Sigmoid colon (tissue), 7 donors: Measurements from ENCODE around the gene SLC1A2. TPM values are rescaled to one million over a fixed set of nuclear protein-coding genes. Genes with fewer than 3 reads are reported as not detected.
A peak's percentile ranks its signal among the peaks of the same experiment; 100 is the strongest.

ENCODE experiments used
- DNase-seq: peaks from one replicate; pipeline ENCODE4 v3.0.0-alpha.2; 2019
- H3K27ac ChIP-seq, 4 donors: fragments of 200-600 bp; sonication (generic); one replicate each; pipeline ENCODE4 v1.5.1; 2016 to 2019; ENCODE audit warnings: mild to moderate bottlenecking in 1 of 4
- H3K27me3 ChIP-seq, 3 donors: fragments of 200-600 bp; sonication (generic); one replicate each; pipeline ENCODE4 v1.5.1; 2019; ENCODE audit warnings: mild to moderate bottlenecking in 1 of 3
- H3K36me3 ChIP-seq, 4 donors: fragments of 200-600 bp; sonication (generic); one replicate each; pipeline ENCODE4 v1.5.1; 2016 to 2019
- H3K4me1 ChIP-seq, 4 donors: fragments of 200-600 bp; sonication (generic); one replicate each; pipeline ENCODE4 v1.5.1; 2017 to 2019
- H3K4me3 ChIP-seq, 4 donors: fragments of 200-600 bp; sonication (generic); one replicate each; pipeline ENCODE4 v1.5.1; 2017 to 2019; ENCODE audit warnings: mild to moderate bottlenecking in 2 of 4, moderate library complexity in 1 of 4
- H3K9me3 ChIP-seq, 4 donors: fragments of 200-600 bp in 3 of 4; sonication (generic) in 3 of 4; one replicate each; pipeline versions ENCODE4 v1.5.1 to v1.6.1; 2013 to 2019
- CTCF ChIP-seq, 4 experiments: fragments of 450-650 bp in 3 of 4; fragments of 200-600 bp in 1 of 4; IDR thresholded peaks; one replicate each; pipeline ENCODE4 v1.5.1; 2016 to 2019; ENCODE audit warnings: antibody characterized with exemption in 4 of 4, mild to moderate bottlenecking in 3 of 4, moderate library complexity in 2 of 4
- EP300 ChIP-seq, 4 donors: sonication (generic); formaldehyde crosslinking; IDR thresholded peaks; one replicate each; pipeline ENCODE4 v1.6.1; 2017; ENCODE audit warnings: antibody characterized with exemption in 4 of 4
- POLR2A ChIP-seq, 2 donors: fragments of 450-650 bp; IDR thresholded peaks; one replicate each; pipeline ENCODE4 v1.6.1; 2016; ENCODE audit warnings: antibody characterized with exemption in 2 of 2, mild to moderate bottlenecking in 2 of 2, moderate library complexity in 2 of 2
- POLR2AphosphoS5 ChIP-seq, 4 donors: sonication (generic); formaldehyde crosslinking; IDR thresholded peaks; one replicate each; pipeline ENCODE4 v1.6.1; 2017; ENCODE audit warnings: antibody characterized with exemption in 4 of 4
- WGBS, 2 donors: extraction: QIAGEN DNeasy Blood & Tissue Kit; methylation state at CpG; one replicate each; pipeline ENCODE4 v1.1.7; 2013; 5-methylcytosine and 5-hydroxymethylcytosine counted together
- intact Hi-C: fragments of 100-400 bp; cut with DNase I; formaldehyde crosslinking; loops from one replicate; pipeline ENCODE4 v1.15.1; 2023
- polyA plus RNA-seq, 3 donors: library from polyadenylated mRNA; stranded (reverse); fragments of 200-250 nt; gene quantifications; one replicate each; pipeline ENCODE4 v1.2.3, GENCODE V29; 2013
- total RNA-seq, 4 donors: library from RNA; depleted of rRNA; stranded (reverse); fragments of >200 nt; gene quantifications; one replicate each; pipeline ENCODE4 v1.1.0, GENCODE V29; 2016
- donor health status: healthy with polysubstance abuse.
- donor health status: Bipolar disorder and iron deficiency.
- donor health status: healthy.

SLC1A2 gene
- total and polyA plus RNA-seq, 7 donors, result 0.14 to 2.2 (median 0.48) TPM; not detected in 1

GRCh38 chr11:35349897-35350296, 69.5 kb downstream of the SLC1A2 start:
- WGBS, 2 donors, result 95 to 96% methylated on average over 4 of the region's 4 CpGs
- intact Hi-C loops, result no loop called here
- no peak overlapping the region for H3K4me3 ChIP-seq
- H3K27me3 ChIP-seq, result no peaks in the 10 kb centered on the region
- no peaks in the 10 kb centered on the region for H3K9me3 ChIP-seq
- DNase-seq, result no peak
- no peak overlapping the region for H3K27ac ChIP-seq
- peaks cover 0 to 15% (median 7%) of the 10 kb centered on the region in 4 donors for H3K4me1 ChIP-seq
- H3K36me3 ChIP-seq, result no peaks in the 10 kb centered on the region
- no peak for TF ChIP-seq POLR2A (IDR thresholded peaks at IDR 0.05)
- TF ChIP-seq EP300 (IDR thresholded peaks at IDR 0.05), result no peak
- TF ChIP-seq POLR2AphosphoS5 (IDR thresholded peaks at IDR 0.05), result no peak
- no peak for TF ChIP-seq CTCF (IDR thresholded peaks at IDR 0.05)

GRCh38 chr11:35348898-35349687, 70.3 kb downstream of the SLC1A2 start:
- Histone ChIP-seq H3K9me3 (no peaks in the 10 kb centered on the region), H3K27ac (no peak overlapping the region), H3K4me1 (peaks cover 0 to 15% (median 7%) of the 10 kb centered on the region in 4 donors), H3K27me3 (no peaks in the 10 kb centered on the region), H3K36me3 (no peaks in the 10 kb centered on the region), H3K4me3 (no peak overlapping the region)
- no peak for TF ChIP-seq POLR2A (IDR thresholded peaks at IDR 0.05)
- no peak for TF ChIP-seq EP300 (IDR thresholded peaks at IDR 0.05)
- TF ChIP-seq POLR2AphosphoS5 (IDR thresholded peaks at IDR 0.05), result no peak
- TF ChIP-seq CTCF (IDR thresholded peaks at IDR 0.05), result no peak
- intact Hi-C loops, result no loop called here
- DNase-seq, result no peak
- WGBS, 2 donors, result 81 to 93% methylated on average over 10 of the region's 10 CpGs

DNA sequence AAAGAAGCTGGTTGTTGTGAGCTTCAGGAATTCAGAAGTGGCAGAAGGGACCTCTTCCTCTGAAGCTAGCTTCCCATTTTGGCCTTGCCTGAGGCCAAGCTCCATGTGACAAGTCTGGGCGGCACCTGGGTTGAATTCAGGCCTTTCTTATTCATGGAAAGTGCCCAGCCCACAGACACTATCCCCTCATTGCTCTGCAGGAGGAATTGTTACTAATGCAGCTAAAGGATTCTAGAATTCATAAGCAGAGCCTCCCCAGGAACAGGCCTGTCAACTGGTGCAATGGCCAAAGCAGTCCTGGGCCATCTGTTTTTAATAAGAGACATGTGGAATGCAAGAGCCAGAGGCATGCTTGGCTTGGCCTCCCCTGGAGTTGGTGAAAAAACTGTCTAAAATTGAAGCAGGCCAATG, 71.4 kb downstream of the SLC1A2 start:
- 90 to 94% methylated on average over 1 of the region's 1 CpG for WGBS, 2 donors
- no peaks in the 10 kb centered on the region for H3K36me3 ChIP-seq
- H3K27me3 ChIP-seq, result no peaks in the 10 kb centered on the region
- H3K4me3 ChIP-seq, result no peak overlapping the region
- peaks cover 0 to 15% (median 7%) of the 10 kb centered on the region in 4 donors for H3K4me1 ChIP-seq
- H3K27ac ChIP-seq, result peak overlapping the region in 2 of 4 donors; percentile 14 to 40
- no peak for TF ChIP-seq EP300 (IDR thresholded peaks at IDR 0.05)
- peak in 1 of 4 donors; percentile 39 for TF ChIP-seq POLR2AphosphoS5 (IDR thresholded peaks at IDR 0.05)
- intact Hi-C loops, result no loop called here
- no peaks in the 10 kb centered on the region for H3K9me3 ChIP-seq
- DNase-seq, result no peak

DNA sequence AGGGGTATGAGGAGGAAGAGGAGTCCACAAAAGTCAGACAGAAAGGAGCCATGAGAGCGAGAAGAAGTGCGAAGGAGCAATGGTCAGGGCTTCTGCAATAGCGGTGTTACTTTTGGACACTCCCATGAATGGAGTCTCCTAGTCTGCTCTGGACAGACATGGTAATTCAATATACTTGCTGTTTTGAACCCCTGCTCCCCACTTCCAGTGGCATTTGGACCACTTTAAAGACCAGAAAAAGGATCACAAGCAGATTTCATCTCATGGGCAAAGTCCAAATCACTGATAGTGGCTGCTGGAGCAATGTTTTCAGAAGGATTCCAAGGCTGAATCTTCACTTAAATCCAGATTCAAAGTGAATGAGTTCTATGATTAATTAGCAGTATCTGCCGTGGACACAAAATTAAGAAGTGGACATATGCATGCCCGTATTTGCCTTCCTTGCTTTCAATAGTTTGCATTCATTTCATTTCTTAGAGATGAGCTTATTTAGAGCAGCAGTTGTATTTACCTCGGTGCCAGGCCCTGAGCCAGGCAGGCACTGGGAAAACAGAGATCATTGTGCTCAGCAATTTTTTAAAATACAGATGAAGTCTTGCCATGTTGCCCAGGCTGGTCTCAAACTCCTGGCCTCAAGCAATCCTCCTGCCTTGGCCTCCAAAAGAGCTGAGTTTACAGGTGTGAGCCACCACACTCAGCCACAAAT, 72.0 kb downstream of the SLC1A2 start:
- H3K27me3 ChIP-seq, result no peaks in the 10 kb centered on the region
- no peak for DNase-seq
- H3K4me1 ChIP-seq, result peaks cover 0 to 13% (median 6%) of the 10 kb centered on the region in 4 donors
- intact Hi-C loops, result no loop called here
- H3K27ac ChIP-seq, result peak overlapping the region in 2 of 4 donors; percentile 14 to 40
- 69 to 82% methylated on average over 6 of the region's 6 CpGs for WGBS, 2 donors
- no peak overlapping the region for H3K4me3 ChIP-seq
- no peaks in the 10 kb centered on the region for H3K9me3 ChIP-seq
- TF ChIP-seq CTCF (IDR thresholded peaks at IDR 0.05), result no peak
- no peak for TF ChIP-seq POLR2AphosphoS5 (IDR thresholded peaks at IDR 0.05)
- no peak for TF ChIP-seq EP300 (IDR thresholded peaks at IDR 0.05)
- no peak for TF ChIP-seq POLR2A (IDR thresholded peaks at IDR 0.05)
- no peaks in the 10 kb centered on the region for H3K36me3 ChIP-seq

GRCh38 chr11:35346472-35347156, 72.7 kb downstream of the SLC1A2 start:
- Histone ChIP-seq H3K27me3 (no peaks in the 10 kb centered on the region), H3K27ac (no peak overlapping the region), H3K4me3 (no peak overlapping the region), H3K9me3 (no peaks in the 10 kb centered on the region), H3K36me3 (no peaks in the 10 kb centered on the region), H3K4me1 (peaks cover 0 to 13% (median 6%) of the 10 kb centered on the region in 4 donors)
- 89 to 90% methylated on average over 6 of the region's 6 CpGs for WGBS, 2 donors
- no peak for DNase-seq
- intact Hi-C loops, result no loop called here
- no peak for TF ChIP-seq POLR2A (IDR thresholded peaks at IDR 0.05)
- no peak for TF ChIP-seq CTCF (IDR thresholded peaks at IDR 0.05)
- no peak for TF ChIP-seq EP300 (IDR thresholded peaks at IDR 0.05)
- TF ChIP-seq POLR2AphosphoS5 (IDR thresholded peaks at IDR 0.05), result no peak
